Psoas muscle (tissue), 8 donors: ENCODE measurements around the gene OBP2B. TPM values are rescaled to one million over a fixed set of nuclear protein-coding genes. Genes with fewer than 3 reads are reported as not detected.
A peak's percentile ranks its signal among the peaks of the same experiment; 100 is the strongest.
"Not testable (repeated sequence)": the region's sequence is repeated elsewhere in the genome, so short reads cannot be mapped to it uniquely, and the experiment has no call there.

ENCODE experiments used
- ATAC-seq, 4 donors: fragments of 200-7000 bp; cut with Tn5 transposase; one replicate each; pipeline ENCODE4 v1.9.1; 2020; ENCODE audit warnings: moderate library complexity in 3 of 4, mild to moderate bottlenecking in 2 of 4
- DNase-seq, 2 donors: peaks; one replicate each; pipeline ENCODE4 v3.0.0-alpha.2; 2020
- H3K27ac ChIP-seq: fragments of 200-600 bp; one replicate; pipeline ENCODE4 v1.8.0; 2022
- H3K27me3 ChIP-seq, 3 donors: fragments of 200-600 bp in 1 of 3; one replicate each; pipeline versions ENCODE4 v1.6.1 to v1.8.0; 2013 to 2022; ENCODE audit warnings: low read length in 2 of 3, mild to moderate bottlenecking in 2 of 3, moderate library complexity in 1 of 3; ENCODE audit not compliant: insufficient read depth in 3 of 3
- H3K36me3 ChIP-seq, 2 donors: fragments of 200-600 bp in 1 of 2; one replicate each; pipeline versions ENCODE4 v1.6.1 to v1.8.0; 2013 to 2022; ENCODE audit warnings: low read depth in 1 of 2, mild to moderate bottlenecking in 1 of 2, moderate library complexity in 1 of 2; ENCODE audit not compliant: insufficient read depth in 1 of 2
- H3K4me1 ChIP-seq: fragments of 200-600 bp; one replicate; pipeline ENCODE4 v1.8.0; 2022
- H3K4me3 ChIP-seq: fragments of 200-600 bp; one replicate; pipeline ENCODE4 v1.8.0; 2022; ENCODE audit warnings: mild to moderate bottlenecking
- H3K9me3 ChIP-seq: fragments of 200-600 bp; one replicate; pipeline ENCODE4 v1.8.0; 2022
- CTCF ChIP-seq: fragments of 200-600 bp; IDR thresholded peaks from one replicate; pipeline ENCODE4 v1.8.0; 2022; ENCODE audit warnings: antibody characterized with exemption
- WGBS, 3 donors: extraction: QIAGEN DNeasy Blood & Tissue Kit; methylation state at CpG; one replicate each; pipeline versions ENCODE4 v1.1.6 to v1.1.7; 2013; 5-methylcytosine and 5-hydroxymethylcytosine counted together
- intact Hi-C, 2 donors: fragments of 100-400 bp; cut with DNase I; formaldehyde crosslinking; loops; one replicate each; pipeline versions ENCODE4 v1.11.0 to v1.14.2; 2022
- long read RNA-seq, 2 donors: library from polyadenylated mRNA; unstranded; transcript quantifications; one replicate each; pipeline ENCODE4 v2.0.0, GENCODE V29; 2021
- polyA plus RNA-seq, 3 donors: library from polyadenylated mRNA; stranded (reverse); fragments of 200-250 nt; gene quantifications; one replicate each; pipeline ENCODE4 v1.2.3, GENCODE V29; 2013
- total RNA-seq, 4 donors: library from RNA; stranded (reverse); fragmentation: NEBNext Ultra II Directional in 2 of 4; extraction: Animal tissue kit (Norgen Biotek cat#: 25700) in 2 of 4; gene quantifications; one replicate each; pipeline versions ENCODE4 v1.2.1 to v1.2.4, GENCODE V29; 2021 to 2023
- donor health status: healthy with polysubstance abuse.
- donor health status: DM: no; HTN: no; CAD: no; lungs with moderate emphysema.
- donor health status: Bipolar disorder and iron deficiency.
- donor health status: healthy.
- donor health status: DM: yes; HTN: yes; CAD: no.
- donor health status: DM: no; HTN: no; CAD: no.
- donor health status: DM: no; HTN: no; CAD: no.
- donor health status: DM: yes; HTN: yes; CAD: no.

Gene OBP2B
- total RNA-seq (not detected), polyA plus RNA-seq (not detected)
- long read RNA-seq, donor 1 = 0 reads
- long read RNA-seq, donor 2 = 0 reads

DNA sequence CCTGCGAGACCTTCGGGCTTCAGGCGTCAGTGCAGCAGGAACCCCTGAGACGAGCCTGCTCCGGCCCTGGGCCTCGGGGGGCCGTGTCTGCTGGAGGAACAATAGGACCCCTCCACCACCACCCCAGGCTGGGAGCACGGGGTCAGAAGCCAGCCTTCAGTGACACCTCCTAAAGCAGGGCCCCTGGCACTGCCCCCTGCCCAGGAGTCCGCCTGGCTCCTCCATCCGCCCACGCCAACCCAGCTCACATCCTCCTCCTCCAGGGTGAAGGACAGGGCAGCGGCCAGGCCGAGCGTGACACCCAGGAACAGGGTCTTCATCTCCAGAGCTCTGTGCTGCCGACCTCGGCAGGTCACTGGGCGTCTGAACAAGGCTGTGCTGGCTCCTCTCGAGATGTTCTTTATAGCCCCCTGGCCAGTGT is at the start of gene OBP2B:
Gene OBP2B (minus strand): TSS at position 371 of the 421 bp plus-strand sequence. CDS start 51 bp downstream, at position 320.
- H3K4me3 ChIP-seq, ATAC-seq, H3K9me3 ChIP-seq, H3K27ac ChIP-seq, H3K4me1 ChIP-seq, intact Hi-C loops, H3K36me3 ChIP-seq, DNase-seq: not testable (repeated sequence)
- H3K27me3 ChIP-seq = peaks cover 0 to 24% (median 10%) of the 10 kb centered on the region in 3 donors
- WGBS, 3 donors = 66 to 77% (median 76%) methylated on average over 3 to 13 of the region's 18 CpGs

GRCh38 chr9:133258061-133259015 is 49.3 kb upstream of the OBP2B start:
- no peak for TF ChIP-seq CTCF
- intact Hi-C loops = no loop called here
- Histone ChIP-seq H3K36me3 (no peaks in the 10 kb centered on the region), H3K27me3 (peaks cover 0 to 16% (median 5%) of the 10 kb centered on the region in 3 donors), H3K27ac (no peak overlapping the region), H3K4me3 (no peak overlapping the region), H3K4me1 (no peaks in the 10 kb centered on the region), H3K9me3 (peaks cover 8% of the 10 kb centered on the region)
- DNase-seq (no peak), ATAC-seq (no peak)
- 71 to 81% (median 78%) methylated on average over 21 of the region's 21 CpGs for WGBS, 3 donors

DNA sequence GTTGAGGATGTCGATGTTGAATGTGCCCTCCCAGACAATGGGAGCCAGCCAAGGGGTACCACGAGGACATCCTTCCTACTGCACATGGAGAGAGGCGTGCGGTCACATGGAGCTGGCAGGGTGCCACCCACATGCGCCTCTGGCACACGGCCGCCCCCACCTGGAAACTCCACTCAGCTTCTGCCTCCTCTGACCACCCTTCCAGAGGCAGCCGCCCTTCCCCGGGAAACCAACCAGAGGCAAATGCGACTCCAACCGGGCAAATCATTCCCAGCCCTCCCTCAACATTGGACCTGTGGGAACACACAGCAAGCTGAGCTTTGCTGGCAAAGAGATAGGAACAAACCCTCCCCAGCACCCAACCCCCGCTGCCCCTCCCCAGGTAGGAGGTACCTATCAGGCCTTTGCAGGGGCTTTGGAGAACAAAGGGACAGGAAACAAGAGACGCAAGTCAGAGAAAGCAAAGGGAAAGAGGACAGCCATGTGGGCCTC is 48.5 kb upstream of the OBP2B start:
- DNase-seq = peak in 1 of 2 donors; percentile 76
- peaks cover 8% of the 10 kb centered on the region for H3K9me3 ChIP-seq
- no peaks in the 10 kb centered on the region for H3K4me1 ChIP-seq
- H3K27ac ChIP-seq = no peak overlapping the region
- no peak overlapping the region for H3K4me3 ChIP-seq
- no peaks in the 10 kb centered on the region for H3K36me3 ChIP-seq
- intact Hi-C loops = no loop called here
- no peak for TF ChIP-seq CTCF
- ATAC-seq = peak in 2 of 4 donors; percentile 13 to 56
- WGBS, 3 donors = 39 to 49% (median 49%) methylated on average over 13 of the region's 13 CpGs
- H3K27me3 ChIP-seq = peaks cover 0 to 15% (median 5%) of the 10 kb centered on the region in 3 donors

DNA sequence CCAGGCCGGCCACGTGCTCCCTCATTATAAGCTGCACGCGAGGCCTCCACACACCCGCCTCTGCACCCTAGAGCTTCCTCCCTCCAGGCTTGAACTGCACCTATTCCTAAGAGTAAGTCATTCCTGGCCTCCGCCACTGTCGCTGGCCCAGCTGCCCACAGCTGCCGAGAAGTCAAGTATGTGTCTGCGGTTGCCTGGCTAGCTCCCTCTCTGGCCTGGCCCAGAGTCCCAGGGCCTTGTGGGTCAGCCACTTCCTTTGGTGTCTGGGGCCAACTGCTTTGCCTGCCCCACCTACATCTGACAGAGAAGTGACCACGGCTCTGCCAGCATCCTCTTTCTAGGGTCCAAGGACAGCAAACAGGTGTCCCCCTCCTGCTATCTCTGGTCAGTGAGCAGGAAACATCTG is 47.6 kb upstream of the OBP2B start:
- Histone ChIP-seq H3K27me3 (peaks cover 0 to 8% (median 3%) of the 10 kb centered on the region in 3 donors), H3K36me3 (no peaks in the 10 kb centered on the region), H3K9me3 (peaks cover 8% of the 10 kb centered on the region), H3K4me3 (no peak overlapping the region), H3K4me1 (no peaks in the 10 kb centered on the region), H3K27ac (no peak overlapping the region)
- WGBS, 3 donors = 27 to 37% (median 31%) methylated on average over 10 of the region's 10 CpGs
- DNase-seq = no peak
- intact Hi-C loops = no loop called here
- no peak for TF ChIP-seq CTCF
- ATAC-seq = no peak

DNA sequence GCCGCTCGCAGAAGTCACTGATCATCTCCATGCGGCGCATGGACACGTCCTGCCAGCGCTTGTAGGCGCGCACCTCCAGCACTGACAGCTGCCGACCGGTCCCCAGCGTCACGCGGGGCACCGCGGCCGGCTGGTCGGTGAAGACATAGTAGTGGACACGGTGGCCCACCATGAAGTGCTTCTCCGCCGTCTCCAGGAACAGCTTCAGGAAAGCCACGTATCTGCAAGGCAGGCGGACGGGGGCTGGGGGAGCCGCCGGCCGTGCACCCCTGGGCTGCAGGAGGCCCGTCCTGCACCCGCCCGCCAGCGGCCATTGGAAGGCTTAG is 47.0 kb upstream of the OBP2B start:
- Histone ChIP-seq H3K4me3 (no peak overlapping the region), H3K27ac (no peak overlapping the region), H3K9me3 (peaks cover 8% of the 10 kb centered on the region), H3K27me3 (peaks cover 0 to 8% (median 0%) of the 10 kb centered on the region in 3 donors), H3K4me1 (no peaks in the 10 kb centered on the region), H3K36me3 (no peaks in the 10 kb centered on the region)
- no peak for TF ChIP-seq CTCF
- no peak for ATAC-seq
- intact Hi-C loops = no loop called here
- 92 to 94% (median 93%) methylated on average over 28 to 30 of the region's 30 CpGs for WGBS, 3 donors
- DNase-seq = no peak
